Common myeloid progenitor, CD34-positive (primary cell): Measurements from ENCODE around the gene TOGARAM1.

Experiments used
- CTCF ChIA-PET: fragments of 350-600 bp; sonication (Branson Sonifier 250); formaldehyde crosslinking; loops from one replicate; lab custom pipeline; 2021; ENCODE audit warnings: antibody characterized with exemption; lab: Charles Lee
- POLR2A ChIA-PET: fragments of 350-600 bp; sonication (Branson Sonifier 250); formaldehyde crosslinking; loops from one replicate; lab custom pipeline; 2021; ENCODE audit warnings: antibody characterized with exemption; lab: Charles Lee
- DNase-seq, 3 donors: peaks; one replicate each; pipeline versions ENCODE4 v3.0.0 to v3.0.0-alpha.2; 2013
- H3K27ac ChIP-seq, 2 experiments: 1 replicate in 1 of 2; 2 replicates in 1 of 2; pipeline ENCODE4 v1.7.0; 2013; ENCODE audit warnings: inconsistent platforms in 2 of 2, low read length in 2 of 2, mild to moderate bottlenecking in 2 of 2, low read depth in 1 of 2, moderate library complexity in 1 of 2; ENCODE audit not compliant: severe bottlenecking in 2 of 2, insufficient read depth in 1 of 2, poor library complexity in 1 of 2
- H3K27me3 ChIP-seq, 5 experiments: replicated peaks in 2 of 5; 1 replicate in 3 of 5; 2 replicates in 2 of 5; pipeline versions ENCODE4 v1.6.1 to v1.7.0; 2013; ENCODE audit warnings: low read length in 4 of 5, mild to moderate bottlenecking in 2 of 5, moderate library complexity in 2 of 5, inconsistent platforms in 1 of 5; ENCODE audit not compliant: insufficient read depth in 5 of 5, control insufficient read depth in 4 of 5
- H3K36me3 ChIP-seq, 4 experiments: 1 replicate in 2 of 4; 2 replicates in 2 of 4; pipeline versions ENCODE4 v1.6.1 to v1.7.0; 2013; ENCODE audit warnings: low read length in 3 of 4, control low read depth in 1 of 4, mild to moderate bottlenecking in 1 of 4; ENCODE audit not compliant: control insufficient read depth in 4 of 4, insufficient read depth in 4 of 4
- H3K4me1 ChIP-seq, 4 experiments: 1 replicate in 3 of 4; 2 replicates in 1 of 4; pipeline versions ENCODE4 v1.6.1 to v1.7.1; 2013; ENCODE audit warnings: low read length in 3 of 4, mild to moderate bottlenecking in 3 of 4, control low read depth in 1 of 4, inconsistent platforms in 1 of 4, moderate library complexity in 1 of 4; ENCODE audit not compliant: control insufficient read depth in 4 of 4, insufficient read depth in 4 of 4; ENCODE audit errors: control extremely low read depth in 1 of 4
- H3K4me3 ChIP-seq, 7 experiments: 1 replicate in 4 of 7; 2 replicates in 3 of 7; pipeline versions ENCODE4 v1.5.1 to v1.7.0; 2013; ENCODE audit warnings: mild to moderate bottlenecking in 7 of 7, low read length in 6 of 7, moderate library complexity in 6 of 7, inconsistent platforms in 2 of 7, low read depth in 2 of 7, control low read depth in 1 of 7; ENCODE audit not compliant: insufficient read depth in 4 of 7, control insufficient read depth in 1 of 7; ENCODE audit errors: extremely low read depth in 1 of 7
- H3K9me3 ChIP-seq, 5 experiments: 1 replicate in 4 of 5; 2 replicates in 1 of 5; pipeline versions ENCODE4 v1.6.1 to v1.7.1; 2013; ENCODE audit warnings: low read length in 4 of 5, mild to moderate bottlenecking in 2 of 5, inconsistent platforms in 1 of 5, low read depth in 1 of 5, moderate library complexity in 1 of 5; ENCODE audit not compliant: control insufficient read depth in 4 of 5, insufficient read depth in 2 of 5; ENCODE audit errors: control extremely low read depth in 1 of 5
- WGBS: methylation state at CpG from one replicate; pipeline ENCODE4 v1.1.5; 2013; ENCODE audit not compliant: insufficient coverage; 5-methylcytosine and 5-hydroxymethylcytosine counted together

Gene TOGARAM1

DNA sequence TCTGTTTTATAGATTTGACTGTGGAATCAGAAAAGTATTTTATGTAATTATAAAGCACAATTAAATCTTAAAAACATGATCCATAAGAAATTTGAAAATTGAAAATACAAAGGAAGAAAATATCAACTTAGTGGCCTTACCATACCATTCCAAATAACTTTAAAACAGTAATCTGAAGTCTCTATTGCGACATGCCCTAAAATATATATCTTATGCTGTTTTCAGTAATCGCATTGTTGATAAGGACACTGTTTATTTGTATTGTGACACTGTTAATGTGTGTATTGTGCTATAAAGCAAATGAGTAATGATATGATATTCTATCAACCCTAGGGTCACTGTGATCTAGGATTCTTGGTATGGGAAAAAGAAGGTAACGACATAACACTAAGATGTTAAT is 7.2 kb upstream of the TOGARAM1 start:
- H3K9me3 ChIP-seq = no peaks in the 10 kb centered on the region
- H3K27ac ChIP-seq = no peak overlapping the region
- ChIA-PET POLR2A (no interaction called here), CTCF (interaction anchor here (1.0 kb wide), 1 partner anchor 10 kb away, joined by 3 read pairs; no protein-coding TSS in a partner anchor)
- peaks cover 0 to 16% (median 3%) of the 10 kb centered on the region in 4 experiments for H3K4me1 ChIP-seq
- DNase-seq = no peak
- no peak overlapping the region for H3K4me3 ChIP-seq
- WGBS = no CpG with 5 or more reads among the region's 3 CpGs
- H3K36me3 ChIP-seq = peaks cover 3 to 13% (median 6%) of the 10 kb centered on the region in 4 experiments
- H3K27me3 ChIP-seq = no peaks in the 10 kb centered on the region

DNA sequence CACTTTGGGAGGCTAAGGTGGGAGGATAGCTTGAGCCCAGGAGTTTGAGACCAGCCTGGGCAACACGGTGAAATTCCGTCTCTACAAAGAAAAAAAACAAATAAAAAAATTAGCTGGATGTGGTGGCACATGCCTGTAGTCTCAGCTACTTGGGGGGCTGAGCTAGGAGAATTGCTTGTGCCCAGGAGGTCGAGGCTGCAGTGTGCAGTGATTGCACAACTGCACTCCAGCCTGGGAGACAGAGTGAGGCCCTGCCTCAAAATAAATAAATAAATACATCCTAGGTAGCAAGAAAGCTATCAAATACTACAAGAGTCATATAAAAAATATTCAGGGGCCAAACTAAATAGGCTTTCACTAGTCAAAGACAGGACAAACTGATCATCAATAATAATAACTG is 6.5 kb upstream of the TOGARAM1 start:
- Histone ChIP-seq H3K27me3 (no peaks in the 10 kb centered on the region), H3K4me3 (no peak overlapping the region), H3K36me3 (peaks cover 3 to 11% (median 6%) of the 10 kb centered on the region in 4 experiments), H3K9me3 (no peaks in the 10 kb centered on the region), H3K27ac (no peak overlapping the region), H3K4me1 (peaks cover 3 to 23% (median 10%) of the 10 kb centered on the region in 4 experiments)
- ChIA-PET POLR2A (no interaction called here), CTCF (interaction anchor here (1.0 to 1.4 kb wide), 2 partner anchors 8 to 11 kb away, joined by 3 read pairs; no protein-coding TSS in a partner anchor)
- DNase-seq = no peak
- WGBS = 100% methylated on average over 1 of the region's 3 CpGs

GRCh38 chr14:44956866-44957265 is 5.1 kb upstream of the TOGARAM1 start:
- no peak for DNase-seq
- Histone ChIP-seq H3K27me3 (no peaks in the 10 kb centered on the region), H3K4me1 (peaks cover 6 to 28% (median 14%) of the 10 kb centered on the region in 4 experiments), H3K9me3 (no peaks in the 10 kb centered on the region), H3K36me3 (peaks cover under 1 to 4% (median 3%) of the 10 kb centered on the region in 4 experiments), H3K4me3 (no peak overlapping the region), H3K27ac (no peak overlapping the region)
- WGBS = 100% methylated on average over 2 of the region's 3 CpGs
- ChIA-PET CTCF (interaction anchor here (0.5 to 1.4 kb wide), 4 partner anchors 10 to 190 kb away, joined by 3 read pairs; partner anchors contain the start of gene FKBP3), POLR2A (no interaction called here)

GRCh38 chr14:44959538-44959937 is 2.5 kb upstream of the TOGARAM1 start:
- no CpG with 5 or more reads among the region's 3 CpGs for WGBS
- Histone ChIP-seq H3K4me1 (peaks cover 19 to 41% (median 33%) of the 10 kb centered on the region in 4 experiments), H3K27ac (peak overlapping the region in 1 of 2 experiments; percentile 96), H3K36me3 (peaks cover 0 to 4% (median 1%) of the 10 kb centered on the region in 4 experiments), H3K27me3 (no peaks in the 10 kb centered on the region), H3K9me3 (peaks cover 0 to 7% (median 0%) of the 10 kb centered on the region in 5 experiments), H3K4me3 (peak overlapping the region in 4 of 7 experiments; percentile 93 to 100 (median 98))
- CTCF ChIA-PET = interaction anchor here (1.4 kb wide), 1 partner anchor 10 kb away, joined by 5 read pairs; no protein-coding TSS in a partner anchor
- POLR2A ChIA-PET = no interaction called here
- no peak for DNase-seq

DNA sequence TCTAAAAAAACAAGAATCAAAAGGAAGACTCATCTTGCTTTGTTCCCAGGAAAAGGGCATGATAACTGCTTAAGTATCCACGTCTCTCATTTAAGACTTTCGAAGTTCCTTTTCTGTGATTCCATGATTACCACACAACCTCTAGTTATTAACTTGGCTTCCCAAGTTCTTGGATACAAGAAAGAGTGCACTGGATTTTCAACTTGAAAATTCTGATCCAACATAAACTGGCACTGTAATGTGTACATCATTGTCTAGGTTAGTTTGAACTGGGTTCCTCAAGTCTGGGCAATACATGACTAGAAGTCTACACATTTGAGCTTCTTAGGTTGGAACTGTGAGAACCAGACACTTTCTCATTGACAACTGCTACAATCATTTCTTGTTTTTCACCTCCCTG is 1.8 kb upstream of the TOGARAM1 start:
- Histone ChIP-seq H3K4me1 (peaks cover 24 to 44% (median 35%) of the 10 kb centered on the region in 4 experiments), H3K9me3 (peaks cover 0 to 7% (median 0%) of the 10 kb centered on the region in 5 experiments), H3K36me3 (peaks cover 0 to 4% (median 1%) of the 10 kb centered on the region in 4 experiments), H3K27me3 (no peaks in the 10 kb centered on the region), H3K27ac (peak overlapping the region in 1 of 2 experiments; percentile 96), H3K4me3 (peak overlapping the region in 6 of 7 experiments; percentile 93 to 100 (median 98))
- 29% methylated on average over 1 of the region's 2 CpGs for WGBS
- POLR2A ChIA-PET = no interaction called here
- peak in 1 of 3 donors; percentile 12 for DNase-seq
- CTCF ChIA-PET = interaction anchor here (0.6 to 3.9 kb wide), 4 partner anchors 8 to 308 kb away, joined by 3 to 18 read pairs (median 4); no protein-coding TSS in a partner anchor

GRCh38 chr14:44960646-44961045 is 1.3 kb upstream of the TOGARAM1 start:
- H3K27me3 ChIP-seq = no peaks in the 10 kb centered on the region
- H3K36me3 ChIP-seq = peaks cover 0 to 4% (median 0%) of the 10 kb centered on the region in 4 experiments
- peaks cover 0 to 7% (median 0%) of the 10 kb centered on the region in 5 experiments for H3K9me3 ChIP-seq
- peak overlapping the region; percentile 92 to 96 for H3K27ac ChIP-seq
- CTCF ChIA-PET = interaction anchor here (0.6 to 3.9 kb wide), 4 partner anchors 8 to 307 kb away, joined by 3 to 18 read pairs (median 4); no protein-coding TSS in a partner anchor
- H3K4me3 ChIP-seq = peak overlapping the region in 6 of 7 experiments; percentile 93 to 100 (median 98)
- peak in 2 of 3 donors; percentile 16 to 29 for DNase-seq
- peaks cover 24 to 47% (median 37%) of the 10 kb centered on the region in 4 experiments for H3K4me1 ChIP-seq
- 20% methylated on average over 2 of the region's 3 CpGs for WGBS
- POLR2A ChIA-PET = no interaction called here

GRCh38 chr14:44961151-44961553 is 838 bp upstream of the TOGARAM1 start:
- DNase-seq = peak; percentile 67 to 84 (median 78)
- H3K4me1 ChIP-seq = peaks cover 24 to 52% (median 41%) of the 10 kb centered on the region in 4 experiments
- peak overlapping the region; percentile 93 to 100 (median 98) for H3K4me3 ChIP-seq
- peak overlapping the region; percentile 92 to 96 for H3K27ac ChIP-seq
- ChIA-PET POLR2A (no interaction called here), CTCF (interaction anchor here (1.3 to 3.9 kb wide), 3 partner anchors 12 to 48 kb away, joined by 4 to 18 read pairs (median 6); no protein-coding TSS in a partner anchor)
- 0% methylated on average over 7 of the region's 14 CpGs for WGBS
- H3K36me3 ChIP-seq = peaks cover 0 to 1% (median 0%) of the 10 kb centered on the region in 4 experiments
- H3K9me3 ChIP-seq = peaks cover 0 to 7% (median 0%) of the 10 kb centered on the region in 5 experiments
- no peaks in the 10 kb centered on the region for H3K27me3 ChIP-seq
